ENCODE data around the gene MICALL1.
A peak's percentile ranks its signal among the peaks of the same experiment; 100 is the strongest.

The MICALL1 gene

DNA sequence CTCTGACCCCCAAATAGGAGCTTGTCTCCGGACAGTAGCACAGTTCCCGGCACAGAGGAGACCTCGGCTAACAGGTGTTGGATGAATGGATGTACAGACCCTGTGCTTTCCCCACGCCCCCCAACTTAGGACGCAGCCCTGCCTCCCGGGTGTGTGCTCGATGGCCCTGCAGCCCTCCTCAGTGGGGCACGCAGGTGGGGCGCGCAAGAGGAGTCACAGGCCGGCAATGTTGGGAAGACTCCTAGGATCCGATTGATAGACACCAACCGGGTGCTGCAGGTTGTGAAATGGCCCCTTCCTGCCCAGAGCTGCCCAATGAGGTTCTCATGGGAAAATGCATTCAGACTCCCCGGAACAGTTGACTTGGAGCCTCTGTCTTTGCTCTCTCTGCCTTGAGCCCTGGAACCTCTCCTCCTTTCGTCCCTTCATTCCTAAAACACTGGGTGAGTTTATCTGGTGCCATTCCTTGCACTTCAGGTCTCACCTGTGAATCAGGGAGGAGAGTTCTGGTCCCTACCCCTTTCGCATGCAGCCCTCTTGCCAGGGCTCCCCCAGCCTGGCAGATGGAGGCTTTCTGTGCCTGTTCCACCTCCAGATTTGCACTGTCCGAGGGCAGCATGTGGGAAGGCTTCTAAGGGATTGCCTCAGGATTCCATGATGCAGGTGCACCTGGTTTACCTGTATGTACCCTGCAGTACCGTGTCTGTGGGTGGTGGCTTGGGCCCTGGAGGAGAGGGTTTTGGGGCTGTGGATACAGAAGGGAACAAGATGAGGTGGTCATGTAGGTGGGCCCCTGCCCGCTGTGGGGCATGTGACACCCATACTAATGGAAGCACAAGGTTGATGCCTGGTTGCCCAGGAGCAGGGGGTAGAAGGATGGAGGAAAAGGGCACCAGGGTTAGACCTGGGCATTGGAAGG lies 1.2 kb downstream of the MICALL1 start:
- no peak for DNase-seq

DNA sequence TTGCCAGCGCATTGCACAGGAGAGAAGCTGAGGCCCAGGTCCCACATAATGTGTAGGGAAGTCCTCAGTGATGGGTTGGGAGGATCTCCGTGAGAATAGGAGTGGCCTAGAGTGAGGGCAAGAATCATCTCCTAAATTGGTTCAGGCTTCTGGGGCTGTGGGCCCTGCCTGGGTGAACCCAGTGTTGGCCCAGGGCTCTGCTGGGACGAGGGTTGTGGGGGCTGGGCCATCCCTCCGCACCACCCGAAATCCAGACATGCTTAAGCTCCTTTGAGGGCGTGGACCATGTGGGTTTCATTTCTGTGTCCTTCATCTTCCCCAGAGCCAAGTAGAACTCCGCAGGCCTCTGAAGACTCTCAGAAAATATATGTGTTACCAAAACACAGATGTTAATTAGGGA lies 3.7 kb downstream of the MICALL1 start:
- DNase-seq = no peak

DNA sequence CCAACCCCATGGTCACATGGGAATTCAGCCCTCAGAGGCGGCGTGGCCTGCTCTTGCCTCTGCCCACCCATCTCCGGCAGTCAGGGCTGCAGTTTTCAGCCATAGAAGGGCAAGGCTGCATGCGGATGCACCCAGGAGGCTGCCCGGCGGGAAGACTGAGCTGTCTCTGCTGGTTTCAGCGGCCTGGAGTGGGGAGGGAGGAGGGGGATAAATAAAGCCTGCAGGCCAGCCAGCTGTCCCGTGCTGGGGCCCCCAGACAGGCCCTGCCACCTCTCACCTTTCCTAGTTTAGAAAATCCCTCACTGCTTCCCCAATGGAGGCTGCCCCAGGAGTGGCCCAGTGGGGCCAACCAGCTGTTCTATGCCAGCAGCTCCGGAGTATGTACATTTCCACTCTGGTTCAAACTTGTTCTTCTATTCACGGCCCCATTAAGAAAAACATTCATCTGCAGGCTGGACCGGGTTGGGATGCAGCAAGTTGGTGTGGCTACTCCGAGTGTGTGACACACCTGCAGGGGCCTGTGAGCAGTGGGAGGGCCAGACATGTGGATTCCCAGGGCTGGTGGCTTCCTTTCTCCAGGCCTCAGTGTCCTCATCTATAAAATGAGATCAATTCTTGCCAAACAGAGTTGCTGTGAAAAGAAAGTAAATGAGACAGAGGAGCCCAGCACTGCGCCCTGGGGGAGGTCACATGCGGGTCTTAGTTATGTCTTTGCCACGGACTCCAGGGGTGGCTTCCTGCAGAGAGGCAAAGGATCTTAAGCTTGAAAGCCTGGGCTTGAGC lies 5.0 kb downstream of the MICALL1 start:
- DNase-seq = no peak

DNA sequence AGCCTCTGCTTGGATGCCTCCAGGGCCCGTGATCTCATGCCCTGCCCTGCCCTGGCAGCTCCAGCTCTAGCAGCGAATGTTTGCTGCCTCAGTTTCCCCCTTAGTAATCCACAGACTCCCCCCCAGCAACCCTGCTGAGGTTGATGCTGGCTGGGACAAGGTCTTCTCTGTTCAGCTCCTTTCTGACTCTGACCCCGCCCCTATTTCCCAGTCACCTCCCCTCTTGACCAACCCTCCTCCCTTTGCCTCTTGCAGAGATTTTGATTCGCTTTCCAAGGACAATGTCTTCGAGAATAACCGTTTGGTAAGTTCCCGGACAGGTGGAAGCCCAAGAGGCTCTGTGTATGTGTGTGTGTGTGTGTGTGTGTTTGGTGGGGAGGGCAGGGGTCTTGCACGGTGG lies 5.6 kb downstream of the MICALL1 start:
- DNase-seq = no peak

DNA sequence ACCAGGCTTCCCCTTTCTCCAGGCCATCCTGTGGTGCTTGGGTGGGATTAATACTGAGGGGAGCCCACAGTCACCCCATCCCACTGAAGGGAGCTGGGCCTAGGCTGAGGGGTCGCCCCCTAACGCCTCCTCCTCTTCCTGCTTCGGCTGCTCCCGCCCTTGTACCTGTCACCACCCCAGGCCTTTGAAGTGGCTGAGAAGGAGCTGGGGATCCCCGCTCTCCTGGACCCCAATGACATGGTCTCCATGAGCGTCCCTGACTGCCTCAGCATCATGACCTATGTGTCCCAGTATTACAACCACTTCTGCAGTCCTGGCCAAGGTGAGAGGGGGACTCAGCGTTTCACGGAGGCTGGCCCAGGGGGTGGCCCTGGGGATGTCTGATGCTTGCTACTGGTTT lies 6.1 kb downstream of the MICALL1 start:
- DNase-seq = no peak

DNA sequence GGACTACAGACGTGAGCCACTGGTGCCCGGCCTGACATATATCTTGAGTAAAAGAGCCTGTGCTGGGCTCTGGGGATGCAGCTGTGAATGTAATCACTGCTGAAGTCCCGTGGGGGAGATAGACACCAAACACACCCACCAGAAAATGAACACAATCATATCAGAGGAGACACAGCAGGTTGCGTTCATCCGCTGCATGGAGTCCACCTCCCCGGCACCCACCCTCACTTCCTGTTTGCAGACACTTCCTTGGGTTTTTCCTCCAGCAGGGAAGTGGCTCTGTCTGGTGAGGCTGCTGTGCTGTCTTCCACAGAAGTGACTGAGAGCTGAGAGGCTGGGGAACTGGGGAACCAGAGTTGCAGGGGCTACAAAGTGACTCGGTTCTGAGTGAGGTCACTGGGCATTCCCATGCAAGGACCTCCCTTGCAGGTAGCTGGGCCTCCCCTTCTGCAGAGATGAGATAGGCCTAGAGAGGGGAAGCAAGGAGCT lies 7.2 kb downstream of the MICALL1 start:
- no peak for DNase-seq

DNA sequence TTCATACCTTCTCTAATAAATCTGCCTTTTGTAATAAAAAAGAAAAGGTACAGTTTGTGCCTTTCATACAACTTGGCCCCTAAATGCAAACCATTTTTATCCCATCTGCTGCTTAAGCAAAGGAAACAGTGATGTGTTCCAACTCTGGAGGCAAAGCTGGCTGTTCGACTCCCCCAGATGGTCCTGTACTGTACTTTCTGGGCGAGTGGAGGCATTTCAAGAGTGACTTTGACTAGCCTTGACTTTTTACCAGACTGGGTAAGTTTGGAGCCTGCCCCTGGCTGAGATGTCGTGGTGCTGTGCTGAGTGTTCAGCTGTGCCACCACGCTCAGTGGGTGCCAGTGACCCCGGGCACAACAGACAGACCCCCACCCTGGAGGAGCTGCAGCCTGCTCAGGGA lies 10.2 kb downstream of the MICALL1 start:
- no peak for DNase-seq

DNA sequence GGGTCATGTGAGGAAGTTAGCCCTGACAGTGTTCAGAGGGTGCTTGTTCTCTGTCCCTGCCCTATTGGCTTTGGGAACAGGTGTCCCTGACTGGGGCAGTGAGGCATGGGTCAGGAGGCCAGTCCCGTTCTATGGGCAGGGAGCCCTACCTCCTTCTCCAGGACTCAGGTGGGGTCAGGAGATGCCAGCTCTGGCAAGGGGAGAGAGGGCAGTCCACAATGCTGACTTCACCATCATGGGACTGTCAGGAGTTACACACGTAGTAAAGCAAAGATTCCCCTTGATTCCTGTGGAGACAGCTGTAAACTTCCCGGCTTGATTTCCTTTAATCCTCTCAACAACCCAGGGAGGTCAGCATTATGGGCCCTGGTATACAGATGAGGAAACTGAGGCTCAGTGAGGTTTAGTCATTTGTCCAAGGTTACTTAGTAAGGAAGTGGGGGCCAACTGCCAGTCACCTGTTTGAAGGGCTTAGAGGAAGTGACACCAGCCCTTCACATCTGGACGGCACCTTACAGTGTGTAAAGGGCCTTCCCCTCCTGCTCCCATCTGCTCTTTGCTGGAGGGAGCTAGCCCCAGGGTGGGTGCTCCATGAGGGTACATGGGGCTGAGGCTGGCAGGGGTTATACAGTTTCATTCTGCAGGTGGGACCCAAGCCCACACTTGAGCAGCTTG lies 11.9 kb downstream of the MICALL1 start:
- no peak for DNase-seq

DNA sequence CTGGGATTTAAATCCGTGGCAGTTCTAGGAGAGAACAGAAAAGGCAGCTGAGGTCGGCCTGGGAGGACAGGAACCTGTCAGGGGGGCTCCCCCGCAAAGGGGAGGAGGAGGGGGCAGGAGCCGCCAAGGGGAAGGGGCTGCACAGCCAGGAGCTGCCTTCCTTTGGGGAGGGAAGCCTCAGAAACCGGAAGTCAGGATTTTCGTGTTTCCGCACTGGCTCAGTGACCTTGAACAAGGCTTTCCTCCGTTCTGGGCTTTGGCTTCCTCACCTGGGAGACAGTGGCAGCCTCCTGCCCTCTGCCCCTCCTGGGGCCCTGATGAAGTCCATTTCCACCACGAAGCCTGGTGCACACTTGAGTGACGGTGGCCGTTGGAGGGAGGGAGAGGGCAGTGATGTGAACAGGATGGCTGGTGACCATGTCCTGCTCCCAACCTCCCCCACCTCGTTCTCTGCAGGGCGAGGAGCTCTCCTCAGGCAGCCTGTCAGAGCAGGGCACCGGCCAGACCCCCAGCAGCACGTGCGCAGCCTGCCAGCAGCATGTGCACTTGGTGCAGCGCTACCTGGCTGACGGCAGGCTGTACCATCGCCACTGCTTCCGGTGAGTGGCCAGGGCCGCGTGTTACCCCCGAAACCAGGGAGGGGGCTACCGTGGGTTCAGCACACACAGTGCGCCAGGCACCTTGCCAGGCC lies 12.6 kb downstream of the MICALL1 start:
- DNase-seq = no peak

DNA sequence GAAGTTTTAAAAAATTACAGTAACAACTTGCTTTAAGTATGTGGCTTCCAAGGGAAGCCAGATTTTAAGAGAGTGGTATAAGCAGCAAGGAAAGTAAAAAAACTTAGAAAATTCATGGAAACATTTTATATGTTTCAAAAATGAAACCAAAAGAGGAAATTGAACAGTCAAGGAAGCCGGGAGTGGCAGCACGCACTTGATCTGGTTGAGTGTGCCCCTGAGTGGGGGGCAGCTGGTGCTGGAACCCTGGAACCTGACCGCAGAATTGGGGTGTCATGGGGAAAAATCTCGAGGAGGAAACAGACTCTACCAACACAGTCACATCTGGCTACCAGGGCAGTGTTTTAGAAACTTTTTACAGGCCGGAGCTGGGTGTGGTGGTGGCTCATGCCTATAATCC lies 14.0 kb downstream of the MICALL1 start:
- DNase-seq = no peak

DNA sequence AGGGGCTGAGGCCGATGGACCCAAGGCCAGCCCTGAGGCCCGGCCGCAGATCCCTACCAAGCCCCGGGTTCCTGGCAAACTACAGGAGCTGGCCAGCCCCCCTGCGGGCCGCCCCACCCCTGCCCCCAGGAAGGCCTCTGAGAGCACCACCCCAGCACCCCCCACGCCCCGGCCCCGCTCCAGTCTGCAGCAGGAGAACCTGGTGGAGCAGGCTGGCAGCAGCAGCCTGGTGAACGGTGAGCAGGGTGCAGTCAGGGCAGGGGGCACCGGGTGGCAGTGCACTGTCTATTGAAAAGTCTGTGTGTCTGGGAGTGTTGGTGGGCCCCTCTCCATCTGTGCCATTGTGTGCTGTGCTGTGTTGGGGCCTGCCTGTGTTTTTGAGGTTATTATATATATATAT lies 16.1 kb downstream of the MICALL1 start:
- DNase-seq = no peak

DNA sequence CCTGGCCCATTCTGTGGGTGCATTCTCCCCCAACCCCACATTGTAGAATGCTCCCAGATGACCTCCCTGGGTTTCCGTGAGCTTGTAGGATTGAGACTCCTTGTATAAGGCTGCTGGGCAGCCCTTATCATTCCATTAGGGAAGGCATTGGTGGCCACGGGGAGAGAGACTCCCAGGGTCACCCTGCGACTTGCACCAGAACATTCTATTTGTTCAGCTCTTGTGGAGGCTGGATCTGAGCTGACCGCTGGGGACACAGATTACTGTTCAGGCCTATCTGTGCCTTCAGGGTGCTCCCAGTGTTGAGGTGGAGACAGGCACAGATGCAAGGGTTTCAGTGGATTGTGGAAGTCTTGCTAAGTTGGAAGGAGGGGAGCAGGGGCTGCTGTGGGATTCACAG lies 17.8 kb downstream of the MICALL1 start:
- DNase-seq = no peak

DNA sequence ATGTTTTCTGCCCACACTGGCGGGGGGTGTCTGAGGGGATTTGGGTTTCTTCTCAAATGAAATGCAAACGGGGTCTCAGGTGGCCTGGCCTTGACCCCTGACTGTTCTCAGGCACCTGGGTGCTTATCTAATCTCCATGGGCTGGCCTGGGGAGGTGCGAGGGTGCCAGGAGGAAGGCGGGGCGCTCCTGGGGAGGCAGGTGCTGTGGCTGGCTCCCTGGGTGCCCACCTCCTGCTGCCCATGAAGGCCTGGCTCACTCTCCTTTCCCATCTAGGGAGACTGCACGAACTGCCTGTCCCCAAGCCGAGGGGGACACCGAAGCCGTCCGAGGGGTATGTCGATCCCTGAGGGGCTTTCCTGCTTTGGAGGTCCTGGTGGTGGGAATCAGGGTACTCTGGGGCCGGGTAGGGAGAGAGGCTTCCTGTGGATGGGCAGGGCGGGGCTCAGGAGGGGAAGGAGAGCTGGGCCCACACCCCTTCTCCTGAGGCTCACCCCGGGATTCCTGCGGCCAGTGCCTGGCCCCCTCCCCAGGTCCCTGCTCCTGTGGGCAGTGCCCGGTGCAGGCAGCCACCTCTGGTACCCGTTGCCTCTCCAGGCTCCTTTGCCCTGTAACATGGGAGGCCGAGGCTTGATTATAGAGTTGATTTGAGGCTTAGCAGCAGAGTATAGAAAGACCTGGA lies 18.4 kb downstream of the MICALL1 start:
- no peak for DNase-seq

DNA sequence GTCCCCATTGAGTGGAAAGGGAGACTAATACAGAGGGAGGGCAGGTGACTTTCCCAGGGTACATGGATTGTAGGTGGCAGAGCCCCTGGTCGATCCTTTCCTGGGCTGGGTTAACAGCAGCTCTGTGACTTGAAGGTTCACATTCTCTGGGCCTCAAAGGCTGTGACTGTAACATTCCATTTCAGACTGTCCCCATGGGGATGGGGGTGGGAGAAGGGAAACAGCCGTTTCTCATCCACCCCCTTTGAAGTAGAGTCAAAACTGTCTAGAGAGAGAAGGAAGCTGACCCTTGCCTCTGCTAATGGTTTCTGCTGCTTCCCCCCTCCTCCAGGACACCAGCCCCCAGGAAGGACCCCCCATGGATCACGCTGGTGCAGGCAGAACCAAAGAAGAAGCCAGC lies 19.2 kb downstream of the MICALL1 start:
- DNase-seq = no peak

DNA sequence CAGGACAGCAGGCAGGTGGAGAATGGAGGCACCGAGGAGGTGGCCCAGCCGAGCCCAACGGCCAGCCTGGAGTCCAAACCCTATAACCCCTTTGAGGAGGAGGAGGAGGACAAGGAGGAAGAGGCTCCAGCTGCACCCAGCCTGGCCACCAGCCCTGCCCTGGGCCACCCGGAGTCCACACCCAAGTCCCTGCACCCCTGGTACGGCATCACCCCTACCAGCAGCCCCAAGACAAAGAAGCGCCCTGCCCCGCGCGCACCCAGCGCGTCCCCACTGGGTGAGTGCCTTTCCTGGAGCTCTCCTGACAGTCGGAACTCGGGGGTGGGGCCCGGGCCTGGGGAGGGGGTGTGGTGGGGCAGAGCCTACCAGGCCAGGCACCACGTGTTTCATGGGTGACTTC lies 19.7 kb downstream of the MICALL1 start:
- no peak for DNase-seq

DNA sequence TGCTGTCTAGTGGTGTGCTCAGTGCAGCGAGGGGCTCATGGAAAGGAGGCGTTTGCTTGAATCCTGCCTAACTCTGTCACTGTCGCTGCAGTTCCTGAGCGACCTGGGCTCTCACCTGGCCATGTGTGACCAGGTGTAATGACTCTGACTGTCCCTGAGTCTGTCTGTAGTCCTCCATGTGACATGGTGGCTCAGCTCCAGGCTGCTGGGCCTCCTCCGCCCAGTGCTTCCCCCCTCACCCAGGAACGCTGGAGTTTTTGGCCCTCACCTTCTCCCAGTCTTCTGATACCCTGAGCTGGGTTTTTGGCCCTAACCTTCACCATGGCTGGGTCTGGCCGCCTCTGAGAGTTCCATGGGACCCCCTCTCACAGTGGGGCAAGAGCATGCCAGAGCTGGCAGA lies 20.3 kb downstream of the MICALL1 start:
- no peak for DNase-seq

DNA sequence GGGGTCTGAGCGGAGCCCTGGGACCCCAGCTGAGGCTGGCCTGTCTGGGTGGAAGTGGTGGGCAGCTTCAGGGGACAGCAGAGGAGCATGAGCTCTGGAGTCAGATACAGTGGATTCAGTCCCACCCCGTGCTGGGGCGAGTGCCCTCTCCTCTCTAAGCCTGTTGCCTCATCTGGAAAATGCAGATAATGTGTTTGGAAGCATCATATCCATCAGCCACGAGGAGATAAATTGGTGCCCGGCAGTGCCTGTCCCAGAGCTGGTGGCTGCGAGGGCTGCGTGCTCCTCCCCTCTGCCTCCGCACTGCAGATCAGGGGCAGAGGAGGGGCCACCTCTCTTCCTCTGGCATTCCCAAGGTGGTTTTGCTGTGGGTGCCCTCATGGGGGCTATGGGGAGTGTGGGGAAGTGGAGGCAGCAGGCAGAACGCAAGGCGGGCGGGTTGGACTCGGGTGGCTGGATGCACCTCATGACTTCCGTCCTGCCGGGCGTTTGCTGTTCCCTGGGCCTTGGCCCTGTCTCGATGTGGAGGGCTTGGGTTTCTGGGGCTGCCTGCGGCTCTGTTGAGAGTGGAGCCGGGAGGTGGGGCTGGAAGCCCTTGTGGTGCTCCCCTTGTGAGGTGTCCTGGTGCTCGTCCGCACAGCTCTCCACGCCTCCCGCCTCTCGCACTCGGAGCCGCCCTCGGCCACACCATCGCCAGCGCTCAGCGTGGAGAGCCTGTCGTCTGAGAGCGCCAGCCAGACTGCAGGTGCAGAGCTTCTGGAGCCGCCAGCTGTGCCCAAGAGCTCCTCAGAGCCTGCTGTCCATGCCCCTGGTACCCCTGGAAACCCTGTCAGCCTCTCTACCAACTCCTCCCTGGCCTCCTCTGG lies 20.9 kb downstream of the MICALL1 start:
- DNase-seq = no peak

DNA sequence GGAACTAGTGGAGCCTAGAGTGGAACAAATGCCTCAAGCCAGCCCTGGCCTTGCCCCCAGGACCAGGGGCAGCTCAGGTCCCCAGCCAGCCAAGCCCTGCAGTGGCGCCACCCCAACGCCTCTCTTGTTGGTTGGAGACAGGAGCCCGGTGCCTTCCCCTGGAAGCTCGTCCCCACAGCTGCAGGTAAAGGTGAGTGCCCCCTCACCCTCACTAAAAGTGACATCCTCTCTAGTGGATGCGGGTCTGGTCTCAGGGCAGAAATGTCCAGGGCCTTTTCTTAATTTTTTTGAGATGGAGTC lies 21.5 kb downstream of the MICALL1 start:
- no peak for DNase-seq

DNA sequence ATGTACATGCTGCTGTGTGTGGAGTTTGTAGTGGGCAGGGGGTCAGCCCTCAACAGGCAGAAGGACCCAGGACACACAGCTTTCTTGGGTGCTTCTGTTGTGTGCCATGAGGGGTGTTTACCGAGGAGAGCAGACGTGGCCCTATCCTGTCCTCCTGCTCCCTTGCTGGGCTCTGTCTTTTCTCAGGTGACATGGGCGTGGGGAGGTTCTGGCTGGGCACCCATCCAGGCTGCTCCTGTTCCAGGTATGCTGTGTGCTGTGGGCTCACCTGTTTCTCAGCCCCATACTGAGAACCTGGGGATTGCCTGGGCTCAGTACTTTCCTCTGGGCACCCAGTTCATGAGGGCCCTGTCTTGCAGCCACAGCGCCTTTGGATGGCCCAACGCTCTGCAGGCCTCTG lies 23.3 kb downstream of the MICALL1 start:
- DNase-seq = no peak

DNA sequence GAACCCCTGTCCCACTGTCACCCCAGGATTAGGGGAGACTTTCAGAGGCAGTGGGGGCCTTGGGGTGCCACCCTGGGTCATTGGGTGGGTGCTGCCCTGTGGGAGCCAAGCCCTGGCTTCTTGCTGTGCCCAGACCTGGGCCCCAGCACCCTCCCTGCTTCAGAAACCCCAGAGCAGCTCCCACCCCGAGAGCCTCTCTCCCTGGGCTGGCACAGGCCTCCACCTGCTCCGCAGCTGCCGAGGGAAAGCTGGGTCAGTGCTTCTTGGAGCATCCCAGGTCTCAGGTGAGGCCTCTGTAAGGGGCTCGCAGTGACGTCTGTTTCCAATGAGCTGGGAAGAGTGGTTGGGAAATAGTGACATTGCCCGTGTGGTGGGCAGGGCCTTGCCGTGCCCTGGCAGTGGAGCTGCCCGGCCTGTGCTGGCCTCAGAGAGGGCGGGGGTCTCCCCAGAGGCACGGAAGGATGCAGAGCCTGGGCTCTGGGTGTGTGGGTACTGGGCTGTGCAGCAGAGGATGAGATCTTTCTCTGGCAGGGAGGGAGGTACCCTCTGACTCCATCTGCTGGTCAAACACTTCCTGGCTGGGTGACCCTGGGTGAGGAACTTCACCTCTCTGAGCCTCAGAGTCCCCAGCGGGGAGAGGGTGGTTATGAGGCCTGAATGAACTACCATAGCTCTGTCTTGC lies 24.3 kb downstream of the MICALL1 start:
- peak; percentile 14 for DNase-seq

DNA sequence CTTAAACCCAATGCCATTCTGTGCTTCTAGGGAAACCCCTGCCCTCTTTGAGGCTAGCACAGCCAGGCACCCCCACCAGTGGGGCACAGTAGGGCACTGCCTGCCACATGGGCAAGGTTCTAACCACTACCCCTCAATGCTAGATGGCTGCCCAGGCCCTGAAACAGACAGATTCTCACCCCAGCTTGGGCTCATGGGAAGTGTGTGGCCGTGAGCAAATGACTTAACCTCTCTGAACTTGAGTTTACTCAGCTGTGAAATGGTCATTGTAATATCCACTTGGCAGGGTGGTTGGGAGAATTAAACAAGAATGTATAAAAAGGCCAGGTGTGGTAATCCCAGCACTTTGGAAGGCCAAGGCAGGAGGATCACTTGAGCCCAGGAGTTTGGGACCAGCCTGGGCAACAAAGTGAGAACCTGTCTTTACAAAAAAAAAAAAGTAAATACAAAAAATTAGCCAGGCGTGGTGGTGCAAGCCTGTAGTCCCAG lies 24.9 kb downstream of the MICALL1 start:
- no peak for DNase-seq
